Spinal cord (tissue), 10 donors: ENCODE results near the gene ABCF3. TPM values are rescaled to one million over a fixed set of nuclear protein-coding genes. Genes with fewer than 3 reads are reported as not detected.
A peak's percentile ranks its signal among the peaks of the same experiment; 100 is the strongest.

ENCODE experiments used
- DNase-seq, 6 donors: peaks; one replicate each; pipeline versions ENCODE4 v3.0.0 to v3.0.0-alpha.2; 2013 to 2015; ENCODE audit warnings: low spot score in 6 of 6, low read depth in 4 of 6
- H3K27ac ChIP-seq: one replicate; pipeline ENCODE4 v1.5.1; 2013; ENCODE audit warnings: low read depth, low read length, control low read depth
- H3K27me3 ChIP-seq: one replicate; pipeline ENCODE4 v1.6.1; 2013; ENCODE audit warnings: low read length; ENCODE audit not compliant: control insufficient read depth, insufficient read depth
- H3K36me3 ChIP-seq: one replicate; pipeline ENCODE4 v1.6.1; 2013; ENCODE audit warnings: low read length; ENCODE audit not compliant: control insufficient read depth, insufficient read depth
- H3K4me1 ChIP-seq: one replicate; pipeline ENCODE4 v1.6.1; 2013; ENCODE audit warnings: low read length; ENCODE audit not compliant: control insufficient read depth, insufficient read depth
- H3K4me3 ChIP-seq: one replicate; pipeline ENCODE4 v1.5.1; 2013; ENCODE audit warnings: low read depth, low read length, control low read depth
- H3K9me3 ChIP-seq: one replicate; pipeline ENCODE4 v1.6.1; 2013; ENCODE audit warnings: low read length; ENCODE audit not compliant: control insufficient read depth, insufficient read depth
- WGBS: methylation state at CpG from one replicate; pipeline ENCODE4 v1.1.5; 2013; ENCODE audit warnings: missing lambda C conversion rate; ENCODE audit not compliant: insufficient coverage; 5-methylcytosine and 5-hydroxymethylcytosine counted together
- polyA plus RNA-seq, 2 donors: library from polyadenylated mRNA; unstranded; fragments of 120-200 nt; gene quantifications; one replicate each; pipeline ENCODE4 v1.2.1, GENCODE V29; 2013; ENCODE audit not compliant: insufficient read length in 2 of 2
- total RNA-seq, 2 donors: library from RNA; depleted of rRNA in 1 of 2; stranded (reverse); fragments of 120-200 nt in 1 of 2; fragments of >200 nt in 1 of 2; gene quantifications; one replicate each; pipeline versions ENCODE4 v1.2.3 to v1.2.4, GENCODE V29; 2013 to 2014
- donor health status: healthy.

The ABCF3 gene
- total and polyA plus RNA-seq, 4 donors: 47.9 to 94.4 (median 63.9) TPM

- peaks cover 58% of the 10 kb centered on the region for H3K36me3 ChIP-seq
- H3K27me3 ChIP-seq: no peaks in the 10 kb centered on the region
- H3K4me1 ChIP-seq: peaks cover 31% of the 10 kb centered on the region
- peak overlapping the region; percentile 97 for H3K4me3 ChIP-seq
- no CpG with 5 or more reads among the region's 4 CpGs for WGBS
- no peaks in the 10 kb centered on the region for H3K9me3 ChIP-seq
- peak overlapping the region; percentile 40 for H3K27ac ChIP-seq
- DNase-seq: no peak
These were observed 11.7 kb upstream of the ABCF3 start for GRCh38 chr3:184174284-184174645.

- Histone ChIP-seq H3K9me3 (no peaks in the 10 kb centered on the region), H3K4me3 (peak within 1 kb of the TSS; percentile 97), H3K4me1 (peaks cover 33% of the 10 kb centered on the region), H3K27ac (peak within 1 kb of the TSS; percentile 87), H3K27me3 (no peaks in the 10 kb centered on the region), H3K36me3 (peaks cover 58% of the 10 kb centered on the region)
- under 1% methylated on average over 73 of the region's 73 CpGs for WGBS
- DNase-seq: peak; percentile 89 to 100 (median 96)
These were observed 11.1 kb upstream of the ABCF3 start, which contains the start of gene AP2M1 for GRCh38 chr3:184174646-184175492. Gene AP2M1, plus strand, starts transcription at chr3:184174855. Its CDS starts 2,139 bp downstream, at chr3:184176994.

- 2% methylated on average over 4 of the region's 8 CpGs for WGBS
- Histone ChIP-seq H3K36me3 (peaks cover 58% of the 10 kb centered on the region), H3K9me3 (no peaks in the 10 kb centered on the region), H3K27me3 (no peaks in the 10 kb centered on the region), H3K27ac (peak overlapping the region; percentile 87), H3K4me1 (peaks cover 33% of the 10 kb centered on the region), H3K4me3 (peak overlapping the region; percentile 97)
- DNase-seq: no peak
These were observed 10.5 kb upstream of the ABCF3 start for GRCh38 chr3:184175506-184175905.

- peaks cover 58% of the 10 kb centered on the region for H3K36me3 ChIP-seq
- no CpG with 5 or more reads among the region's 3 CpGs for WGBS
- peak overlapping the region; percentile 97 for H3K4me3 ChIP-seq
- DNase-seq: no peak
- no peaks in the 10 kb centered on the region for H3K9me3 ChIP-seq
- peak overlapping the region; percentile 87 for H3K27ac ChIP-seq
- H3K27me3 ChIP-seq: no peaks in the 10 kb centered on the region
- H3K4me1 ChIP-seq: peaks cover 33% of the 10 kb centered on the region
These were observed 10.0 kb upstream of the ABCF3 start for GRCh38 chr3:184175981-184176376.

- Histone ChIP-seq H3K36me3 (peaks cover 58% of the 10 kb centered on the region), H3K27me3 (no peaks in the 10 kb centered on the region), H3K9me3 (no peaks in the 10 kb centered on the region), H3K4me3 (peak overlapping the region; percentile 97), H3K27ac (peak overlapping the region; percentile 87), H3K4me1 (peaks cover 33% of the 10 kb centered on the region)
- 14% methylated on average over 17 of the region's 19 CpGs for WGBS
- DNase-seq: peak in 2 of 6 donors; percentile 20 to 64
These were observed 9.3 kb upstream of the ABCF3 start for GRCh38 chr3:184176377-184177330.

GRCh38 chr3:184177331-184177731 lies 8.7 kb upstream of the ABCF3 start:
- H3K27me3 ChIP-seq: no peaks in the 10 kb centered on the region
- H3K4me3 ChIP-seq: peak overlapping the region; percentile 97
- peaks cover 60% of the 10 kb centered on the region for H3K36me3 ChIP-seq
- H3K4me1 ChIP-seq: peaks cover 33% of the 10 kb centered on the region
- no peaks in the 10 kb centered on the region for H3K9me3 ChIP-seq
- whole genome bisulfite sequencing: 49% methylated on average over 2 of the region's 4 CpGs
- DNase-seq: no peak
- H3K27ac ChIP-seq: no peak overlapping the region

GRCh38 chr3:184177767-184178306 lies 8.2 kb upstream of the ABCF3 start:
- Histone ChIP-seq H3K4me1 (peaks cover 33% of the 10 kb centered on the region), H3K27ac (no peak overlapping the region), H3K27me3 (no peaks in the 10 kb centered on the region), H3K9me3 (no peaks in the 10 kb centered on the region), H3K4me3 (no peak overlapping the region), H3K36me3 (peaks cover 64% of the 10 kb centered on the region)
- WGBS: 93% methylated on average over 14 of the region's 14 CpGs
- DNase-seq: no peak

GRCh38 chr3:184178521-184179138 lies 7.4 kb upstream of the ABCF3 start:
- Histone ChIP-seq H3K27ac (no peak overlapping the region), H3K27me3 (no peaks in the 10 kb centered on the region), H3K36me3 (peaks cover 70% of the 10 kb centered on the region), H3K4me1 (peaks cover 33% of the 10 kb centered on the region), H3K4me3 (no peak overlapping the region), H3K9me3 (no peaks in the 10 kb centered on the region)
- WGBS: 95% methylated on average over 13 of the region's 13 CpGs
- DNase-seq: no peak

GRCh38 chr3:184180165-184180564 lies 5.8 kb upstream of the ABCF3 start:
- peaks cover 81% of the 10 kb centered on the region for H3K36me3 ChIP-seq
- H3K27me3 ChIP-seq: no peaks in the 10 kb centered on the region
- WGBS: 92% methylated on average over 4 of the region's 6 CpGs
- H3K4me3 ChIP-seq: no peak overlapping the region
- no peak for DNase-seq
- peaks cover 33% of the 10 kb centered on the region for H3K4me1 ChIP-seq
- H3K9me3 ChIP-seq: no peaks in the 10 kb centered on the region
- H3K27ac ChIP-seq: no peak overlapping the region
